ENCODE measurements around the gene PLIN5.

PLIN5 gene

DNA sequence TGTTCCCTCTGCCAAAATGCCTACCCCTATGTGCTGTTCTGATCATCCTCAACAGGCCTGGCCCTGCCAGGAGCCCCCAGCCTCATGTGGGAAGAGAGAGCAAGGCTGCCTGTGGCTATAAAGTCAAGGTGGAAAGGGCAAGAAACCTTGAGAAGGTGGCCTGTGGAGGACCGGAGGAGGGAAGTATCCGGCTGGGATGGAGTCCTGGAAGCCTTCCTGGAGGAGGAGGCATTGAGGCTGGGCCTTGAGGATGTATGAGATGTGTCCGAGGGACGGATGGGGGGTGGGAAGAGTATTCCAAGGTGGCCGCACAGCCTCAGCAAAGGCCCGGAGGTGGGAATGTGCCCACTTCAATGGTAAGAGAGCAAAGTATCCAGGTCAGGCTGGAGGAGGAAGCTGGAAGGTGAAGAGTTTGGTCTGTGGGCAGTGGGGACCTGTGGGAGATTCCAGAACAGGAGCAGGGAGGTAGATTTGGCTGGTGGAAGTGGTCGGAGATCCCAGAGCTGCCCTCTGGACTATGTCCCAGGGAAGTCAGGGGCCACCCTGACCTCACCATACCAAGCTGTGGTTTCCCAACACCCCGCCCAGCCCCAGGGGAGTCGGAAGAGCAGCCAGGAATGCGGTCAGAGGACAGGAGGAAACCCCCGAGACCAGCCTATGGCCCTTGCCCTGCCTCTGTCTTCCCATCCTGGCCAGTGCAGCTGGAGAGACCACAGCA lies 13.7 kb downstream of the PLIN5 start:
- Histone ChIP-seq H3K9me3 (ENCODE audit: insufficient read depth, low read length) (no peaks in the 10 kb centered on the region), H3K9ac (ENCODE audit: insufficient read length, low read depth) (no peak overlapping the region), H3K4me3 (ENCODE audit: insufficient read length, low read depth) (no peak overlapping the region), H3K36me3 (ENCODE audit: insufficient read depth, insufficient read length, low read length) (no peaks in the 10 kb centered on the region), H3K4me1 (ENCODE audit: insufficient read depth, insufficient read length) (peaks cover 8% of the 10 kb centered on the region), H3K27me3 (ENCODE audit: insufficient read depth, insufficient read length) (peaks cover 28% of the 10 kb centered on the region)
- no peak for TF ChIP-seq YY1 (IDR thresholded peaks at IDR 0.05; ENCODE audit: insufficient read depth, insufficient read length)
- TF ChIP-seq ZNF274 (IDR thresholded peaks at IDR 0.05; ENCODE audit: low read depth, low read length): no peak
- TF ChIP-seq SUZ12 (IDR thresholded peaks at IDR 0.05; ENCODE audit: extremely low read depth, insufficient read depth, insufficient read length): no peak
- DNase-seq (ENCODE audit: low read depth, low spot score): no peak

DNA sequence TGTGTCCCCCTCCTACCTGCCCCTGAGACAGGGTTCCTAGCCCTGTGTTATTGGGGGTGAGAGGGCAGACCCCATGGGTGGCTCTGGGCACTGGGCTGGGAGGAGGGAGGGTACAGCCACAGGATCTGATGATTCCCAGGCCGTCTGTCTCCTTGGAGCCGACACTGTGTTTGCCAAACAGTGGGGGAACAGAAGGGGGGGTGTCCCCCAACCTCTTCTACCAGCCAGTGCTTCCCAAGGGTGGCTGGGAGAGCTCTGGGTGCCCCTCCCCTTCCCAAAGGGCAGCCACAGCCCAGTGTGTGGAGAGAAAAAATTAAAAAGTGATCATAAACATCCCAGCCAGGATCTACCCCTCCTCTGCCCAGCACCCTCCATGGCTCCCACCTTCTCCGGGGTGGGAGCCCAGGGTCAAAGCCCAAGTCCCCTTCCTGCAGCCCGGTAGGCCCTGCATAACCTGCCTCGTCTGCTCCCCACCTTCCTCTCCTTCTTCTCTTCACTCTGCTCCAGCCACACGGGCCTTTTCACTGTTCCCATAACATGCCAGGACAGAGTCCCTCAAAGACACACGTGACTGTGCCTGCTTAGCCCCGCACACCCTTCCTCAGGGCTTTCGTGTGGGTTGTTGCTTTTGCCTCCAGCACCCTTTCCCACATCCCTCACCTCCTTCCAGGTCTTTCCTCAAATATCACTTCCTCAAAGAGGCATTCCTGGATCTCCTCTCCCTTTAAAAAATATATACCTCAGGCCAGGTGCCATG lies 15.3 kb downstream of the PLIN5 start:
- Histone ChIP-seq H3K4me1 (ENCODE audit: insufficient read depth, insufficient read length) (peaks cover 8% of the 10 kb centered on the region), H3K36me3 (ENCODE audit: insufficient read depth, insufficient read length, low read length) (no peaks in the 10 kb centered on the region), H3K9ac (ENCODE audit: insufficient read length, low read depth) (no peak overlapping the region), H3K27me3 (ENCODE audit: insufficient read depth, insufficient read length) (peaks cover 32% of the 10 kb centered on the region), H3K4me3 (ENCODE audit: insufficient read length, low read depth) (no peak overlapping the region), H3K9me3 (ENCODE audit: insufficient read depth, low read length) (no peaks in the 10 kb centered on the region)
- DNase-seq (ENCODE audit: low read depth, low spot score): no peak
- TF ChIP-seq ZNF274 (IDR thresholded peaks at IDR 0.05; ENCODE audit: low read depth, low read length) (no peak), YY1 (IDR thresholded peaks at IDR 0.05; ENCODE audit: insufficient read depth, insufficient read length) (no peak), SUZ12 (IDR thresholded peaks at IDR 0.05; ENCODE audit: extremely low read depth, insufficient read depth, insufficient read length) (no peak)

DNA sequence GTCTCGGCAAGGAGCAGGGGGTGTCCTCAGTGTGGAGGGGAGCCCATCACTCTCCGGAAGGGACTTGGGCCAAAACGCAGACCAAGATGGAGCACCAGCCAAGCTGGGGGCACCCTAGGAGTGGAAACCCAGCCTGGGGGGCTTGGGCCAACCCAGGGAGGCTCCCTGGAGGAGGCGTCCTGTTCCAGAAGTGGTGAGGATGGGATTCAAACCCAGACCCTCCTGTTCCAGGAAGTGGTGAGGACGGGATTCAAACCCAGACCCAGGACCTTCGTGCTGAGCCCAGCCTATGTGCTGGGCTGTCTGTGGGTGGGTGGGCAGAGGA lies 15.9 kb downstream of the PLIN5 start:
- H3K9ac ChIP-seq (ENCODE audit: insufficient read length, low read depth): no peak overlapping the region
- peaks cover 8% of the 10 kb centered on the region for H3K4me1 ChIP-seq (ENCODE audit: insufficient read depth, insufficient read length)
- peaks cover 32% of the 10 kb centered on the region for H3K27me3 ChIP-seq (ENCODE audit: insufficient read depth, insufficient read length)
- H3K36me3 ChIP-seq (ENCODE audit: insufficient read depth, insufficient read length, low read length): no peaks in the 10 kb centered on the region
- no peak overlapping the region for H3K4me3 ChIP-seq (ENCODE audit: insufficient read length, low read depth)
- no peaks in the 10 kb centered on the region for H3K9me3 ChIP-seq (ENCODE audit: insufficient read depth, low read length)
- DNase-seq (ENCODE audit: low read depth, low spot score): no peak
- TF ChIP-seq ZNF274 (IDR thresholded peaks at IDR 0.05; ENCODE audit: low read depth, low read length): no peak
- no peak for TF ChIP-seq SUZ12 (IDR thresholded peaks at IDR 0.05; ENCODE audit: extremely low read depth, insufficient read depth, insufficient read length)
- no peak for TF ChIP-seq YY1 (IDR thresholded peaks at IDR 0.05; ENCODE audit: insufficient read depth, insufficient read length)

DNA sequence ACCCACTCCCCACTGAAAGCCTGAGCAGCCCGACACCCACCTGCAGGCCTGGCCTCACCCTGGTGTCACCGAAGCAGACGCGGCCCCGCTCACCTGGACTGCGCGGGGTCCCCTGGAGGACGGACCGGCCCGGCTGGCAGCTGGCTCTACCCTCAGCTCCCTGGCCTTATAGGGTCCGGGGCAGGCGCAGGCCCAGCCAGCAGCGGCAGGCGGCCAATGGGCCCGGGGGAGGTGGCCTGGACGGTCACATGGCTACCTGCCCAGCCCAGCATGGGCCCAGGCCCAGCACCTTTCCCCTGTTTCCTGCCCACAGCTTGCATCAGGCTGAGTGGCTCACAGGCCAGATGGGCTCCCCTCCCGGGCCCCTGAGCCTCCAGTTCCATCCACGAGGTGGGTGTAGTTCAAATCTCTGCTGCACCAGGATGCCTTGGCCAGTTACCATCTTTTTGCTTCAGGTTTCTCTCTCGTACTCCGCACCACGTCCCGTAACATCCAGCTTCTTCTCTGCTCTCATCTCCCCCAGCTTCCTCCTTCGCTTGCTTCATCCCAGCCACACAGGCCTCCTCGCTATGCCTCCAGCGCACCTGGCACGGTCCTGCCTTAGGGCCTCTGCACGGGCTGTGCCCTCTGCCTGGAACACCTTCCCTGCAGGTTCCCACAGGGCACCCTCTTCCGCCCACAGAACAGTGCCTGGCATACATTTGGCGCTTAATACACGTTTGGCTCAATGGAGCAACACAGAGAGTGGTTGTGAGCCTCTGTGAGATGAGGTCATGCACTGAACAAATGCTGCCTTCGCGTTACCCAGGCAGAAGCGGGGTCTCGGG lies 16.5 kb downstream of the PLIN5 start, which contains the start of gene PLIN4:
Gene PLIN4 (minus strand): TSS at position 142 of the 827 bp plus-strand sequence. CDS start 214 bp downstream, outside the sequence.
- DNase-seq (ENCODE audit: low read depth, low spot score): no peak
- Histone ChIP-seq H3K9me3 (ENCODE audit: insufficient read depth, low read length) (no peaks in the 10 kb centered on the region), H3K9ac (ENCODE audit: insufficient read length, low read depth) (peak within 1 kb of the TSS; percentile 32), H3K27me3 (ENCODE audit: insufficient read depth, insufficient read length) (peaks cover 32% of the 10 kb centered on the region), H3K4me3 (ENCODE audit: insufficient read length, low read depth) (no peak within 1 kb of the TSS), H3K4me1 (ENCODE audit: insufficient read depth, insufficient read length) (peaks cover 7% of the 10 kb centered on the region), H3K36me3 (ENCODE audit: insufficient read depth, insufficient read length, low read length) (no peaks in the 10 kb centered on the region)
- TF ChIP-seq SUZ12 (IDR thresholded peaks at IDR 0.05; ENCODE audit: extremely low read depth, insufficient read depth, insufficient read length) (no peak), ZNF274 (IDR thresholded peaks at IDR 0.05; ENCODE audit: low read depth, low read length) (no peak), YY1 (IDR thresholded peaks at IDR 0.05; ENCODE audit: insufficient read depth, insufficient read length) (no peak)

DNA sequence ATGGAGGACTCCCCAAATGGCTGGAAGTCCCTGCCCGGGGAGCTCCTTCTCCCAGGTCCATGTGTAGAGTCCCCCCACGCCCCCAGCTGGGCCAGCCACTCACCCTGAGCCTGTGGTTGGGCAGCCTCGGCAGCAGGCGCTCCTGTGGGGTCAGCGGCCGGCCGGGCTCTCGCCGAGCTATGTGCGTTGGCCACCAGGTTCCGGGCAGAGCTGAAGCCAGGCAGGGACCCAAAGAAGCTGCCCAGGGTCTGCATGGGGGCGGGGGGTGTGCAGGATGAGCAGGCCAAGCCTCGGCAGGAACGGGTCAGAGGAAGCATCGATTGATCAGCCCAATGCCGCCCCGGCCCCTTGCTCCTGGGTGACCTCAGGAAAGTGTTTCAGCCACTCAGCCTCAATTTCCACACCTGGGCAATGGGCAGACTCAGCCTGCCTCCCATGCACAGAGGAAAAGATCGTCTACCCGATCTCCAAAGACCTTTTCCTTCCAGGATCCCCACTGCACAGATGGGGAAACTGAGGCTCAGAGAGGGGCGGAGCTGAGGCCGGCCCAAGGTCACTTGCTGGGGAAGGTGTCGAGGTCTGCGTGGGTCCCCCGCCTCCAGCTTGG lies 17.5 kb downstream of the PLIN5 start:
- H3K9me3 ChIP-seq (ENCODE audit: insufficient read depth, low read length): no peaks in the 10 kb centered on the region
- peaks cover 3% of the 10 kb centered on the region for H3K4me1 ChIP-seq (ENCODE audit: insufficient read depth, insufficient read length)
- TF ChIP-seq ZNF274 (IDR thresholded peaks at IDR 0.05; ENCODE audit: low read depth, low read length): no peak
- TF ChIP-seq YY1 (IDR thresholded peaks at IDR 0.05; ENCODE audit: insufficient read depth, insufficient read length): no peak
- no peak for TF ChIP-seq SUZ12 (IDR thresholded peaks at IDR 0.05; ENCODE audit: extremely low read depth, insufficient read depth, insufficient read length)
- H3K27me3 ChIP-seq (ENCODE audit: insufficient read depth, insufficient read length): peaks cover 33% of the 10 kb centered on the region
- no peak for DNase-seq (ENCODE audit: low read depth, low spot score)
- H3K9ac ChIP-seq (ENCODE audit: insufficient read length, low read depth): peak overlapping the region; percentile 4
- H3K36me3 ChIP-seq (ENCODE audit: insufficient read depth, insufficient read length, low read length): no peaks in the 10 kb centered on the region
- no peak overlapping the region for H3K4me3 ChIP-seq (ENCODE audit: insufficient read length, low read depth)

DNA sequence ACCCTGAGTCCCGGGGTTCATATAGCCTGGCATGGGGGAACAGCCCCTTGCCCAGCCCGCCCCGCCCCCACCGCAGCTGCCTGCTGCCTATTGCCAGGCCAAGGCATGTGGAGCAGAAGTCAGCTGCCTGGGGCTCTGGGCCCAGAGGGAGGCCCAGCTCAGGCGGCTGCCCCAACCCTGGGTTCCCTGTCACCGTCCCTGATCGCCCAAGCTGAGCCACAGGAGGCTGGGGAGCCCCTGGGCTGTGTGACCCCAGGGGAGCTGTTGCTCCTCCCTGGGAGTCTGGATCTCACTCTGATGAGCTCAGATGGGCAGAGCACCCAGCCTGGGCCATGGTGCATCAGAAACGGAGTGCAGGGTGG lies 18.1 kb downstream of the PLIN5 start:
- H3K27me3 ChIP-seq (ENCODE audit: insufficient read depth, insufficient read length): peaks cover 38% of the 10 kb centered on the region
- H3K36me3 ChIP-seq (ENCODE audit: insufficient read depth, insufficient read length, low read length): no peaks in the 10 kb centered on the region
- H3K4me3 ChIP-seq (ENCODE audit: insufficient read length, low read depth): no peak overlapping the region
- TF ChIP-seq ZNF274 (IDR thresholded peaks at IDR 0.05; ENCODE audit: low read depth, low read length): no peak
- no peak for TF ChIP-seq SUZ12 (IDR thresholded peaks at IDR 0.05; ENCODE audit: extremely low read depth, insufficient read depth, insufficient read length)
- TF ChIP-seq YY1 (IDR thresholded peaks at IDR 0.05; ENCODE audit: insufficient read depth, insufficient read length): no peak
- H3K9me3 ChIP-seq (ENCODE audit: insufficient read depth, low read length): no peaks in the 10 kb centered on the region
- H3K4me1 ChIP-seq (ENCODE audit: insufficient read depth, insufficient read length): peaks cover 3% of the 10 kb centered on the region
- peak overlapping the region; percentile 4 for H3K9ac ChIP-seq (ENCODE audit: insufficient read length, low read depth)
- no peak for DNase-seq (ENCODE audit: low read depth, low spot score)
